Neural progenitor cell (in vitro differentiated cells): ENCODE results near the gene HECTD2. TPM values are rescaled to one million over a fixed set of nuclear protein-coding genes. Genes with fewer than 3 reads are reported as not detected.

Source experiments
- DNase-seq: peaks from one replicate; pipeline ENCODE4 v3.0.0-alpha.2; 2016; ENCODE audit warnings: low spot score
- H2AFZ ChIP-seq: fragments of 200-600 bp; sonication (generic); replicated peaks from 2 replicates; pipeline ENCODE4 v1.6.1; 2016; ENCODE audit warnings: antibody characterized with exemption
- H3F3A ChIP-seq: fragments of 200-600 bp; sonication (generic); 2 replicates; pipeline ENCODE4 v1.6.1; 2016; ENCODE audit warnings: antibody characterized with exemption, low read depth
- H3K27ac ChIP-seq: fragments of 200-600 bp; sonication (generic); 2 replicates; pipeline ENCODE4 v1.5.1; 2016; ENCODE audit warnings: mild to moderate bottlenecking
- H3K27me3 ChIP-seq: fragments of 200-600 bp; sonication (generic); 2 replicates; pipeline ENCODE4 v1.6.1; 2016; ENCODE audit warnings: mild to moderate bottlenecking, moderate library complexity
- H3K36me3 ChIP-seq: fragments of 200-600 bp; sonication (generic); 2 replicates; pipeline ENCODE4 v1.5.1; 2016
- H3K4me1 ChIP-seq: fragments of 200-600 bp; sonication (generic); 2 replicates; pipeline ENCODE4 v1.6.1; 2016; ENCODE audit warnings: mixed run types
- H3K4me2 ChIP-seq: fragments of 200-600 bp; sonication (generic); 2 replicates; pipeline ENCODE4 v1.6.1; 2016
- H3K4me3 ChIP-seq: fragments of 200-600 bp; sonication (generic); 2 replicates; pipeline ENCODE4 v1.5.1; 2016
- H3K79me2 ChIP-seq: fragments of 200-600 bp; sonication (generic); 2 replicates; pipeline ENCODE4 v1.6.1; 2016; ENCODE audit warnings: low read depth
- H3K9ac ChIP-seq: fragments of 200-600 bp; sonication (generic); 2 replicates; pipeline ENCODE4 v1.6.1; 2016
- H3K9me3 ChIP-seq: fragments of 200-600 bp; sonication (generic); 2 replicates; pipeline ENCODE4 v1.5.1; 2016; ENCODE audit warnings: low read depth
- H4K20me1 ChIP-seq: fragments of 200-600 bp; sonication (generic); 2 replicates; pipeline ENCODE4 v1.6.1; 2016; ENCODE audit warnings: low read depth
- H3K27ac Mint-ChIP-seq: 3 replicates; pipeline ENCODE4 v1.8.0; 2021; ENCODE audit warnings: mixed read lengths
- H3K27me3 Mint-ChIP-seq: 2 replicates; pipeline ENCODE4 v1.8.0; 2022; ENCODE audit warnings: low read depth, mild to moderate bottlenecking, inconsistent platforms, moderate library complexity, mixed read lengths; ENCODE audit not compliant: insufficient read depth
- H3K36me3 Mint-ChIP-seq: 3 replicates; pipeline ENCODE4 v1.8.0; 2021; ENCODE audit warnings: mixed read lengths
- H3K4me1 Mint-ChIP-seq: 3 replicates; pipeline ENCODE4 v1.8.0; 2021; ENCODE audit warnings: mixed read lengths
- H3K4me3 Mint-ChIP-seq: 3 replicates; pipeline ENCODE4 v1.8.0; 2021; ENCODE audit warnings: mild to moderate bottlenecking, moderate library complexity, mixed read lengths
- H3K9me3 Mint-ChIP-seq: 3 replicates; pipeline ENCODE4 v1.8.0; 2020; ENCODE audit warnings: mixed read lengths
- CTCF ChIP-seq: fragments of 200-600 bp; sonication (generic); IDR thresholded peaks from 2 replicates; pipeline ENCODE4 v1.5.1; 2017; ENCODE audit warnings: antibody characterized with exemption, mild to moderate bottlenecking
- EZH2 ChIP-seq: fragments of 200-600 bp; sonication (generic); IDR thresholded peaks from 2 replicates; pipeline ENCODE4 v1.6.1; 2017; ENCODE audit warnings: antibody characterized with exemption, mild to moderate bottlenecking, moderate library complexity
- EZH2phosphoT487 ChIP-seq: fragments of 200-600 bp; sonication (generic); IDR thresholded peaks from 2 replicates; pipeline ENCODE4 v1.6.1; 2017; ENCODE audit warnings: antibody characterized with exemption
- total RNA-seq: library from RNA; depleted of rRNA; stranded (reverse); fragments of >200 nt; gene quantifications from 2 replicates; pipeline ENCODE4 v1.2.3, GENCODE V29; 2015; ENCODE audit warnings: low replicate concordance

HECTD2 gene
- total RNA-seq, 1 donor from 2014 or later, result 51.5 TPM

DNA sequence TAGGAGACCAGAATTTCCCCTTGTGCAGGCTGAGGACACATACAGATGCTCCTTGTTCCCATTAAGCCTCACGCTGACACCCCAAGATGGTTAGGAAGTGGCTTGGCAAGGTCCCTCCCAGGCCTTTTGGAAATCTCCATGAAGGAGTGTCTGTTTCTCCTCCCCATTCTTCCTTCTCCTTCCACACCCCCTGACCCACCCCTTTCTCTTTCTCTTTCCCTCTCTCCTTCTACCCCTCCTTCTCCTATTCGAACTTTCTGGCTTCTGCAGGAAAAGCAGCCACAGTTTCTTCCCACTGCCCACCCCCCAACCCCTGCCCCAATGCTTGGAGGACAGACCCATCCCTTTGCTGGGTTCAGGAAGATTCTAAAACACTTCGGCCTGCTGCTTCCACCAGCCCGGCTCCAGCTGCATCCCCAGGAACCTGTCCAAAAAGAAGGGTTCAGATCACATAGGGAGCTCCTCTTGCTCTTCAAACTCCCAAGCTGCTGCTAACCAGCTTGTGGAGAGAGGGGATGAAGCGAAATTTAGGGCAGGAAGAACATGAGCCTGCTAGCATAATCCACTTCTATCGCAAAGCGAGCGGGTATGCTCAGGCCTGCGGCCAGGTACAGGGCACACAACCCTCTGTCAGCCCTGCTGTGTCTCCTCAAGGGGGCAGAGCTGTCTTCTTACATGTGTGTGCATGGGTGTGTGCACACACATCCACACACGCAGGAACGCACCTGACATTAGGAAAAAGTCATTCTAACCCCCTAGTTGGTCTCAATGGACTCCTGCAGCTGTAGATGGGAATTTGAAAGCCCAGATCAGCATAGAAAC, 142.3 kb downstream of the HECTD2 start:
- Mint-ChIP-seq H3K4me1 (peaks cover 5% of the 10 kb centered on the region), H3K36me3 (no peaks in the 10 kb centered on the region), H3K4me3 (no peak overlapping the region), H3K27me3 (peaks cover 2% of the 10 kb centered on the region), H3K9me3 (no peaks in the 10 kb centered on the region), H3K27ac (no peak overlapping the region)
- Histone ChIP-seq H3F3A (no peaks in the 10 kb centered on the region), H3K9ac (no peak overlapping the region), H3K27me3 (no peaks in the 10 kb centered on the region), H3K4me1 (no peaks in the 10 kb centered on the region), H3K79me2 (no peaks in the 10 kb centered on the region), H3K9me3 (no peaks in the 10 kb centered on the region), H4K20me1 (no peaks in the 10 kb centered on the region), H3K4me2 (no peak overlapping the region), H2AFZ (peak overlapping the region; percentile 83), H3K4me3 (no peak overlapping the region), H3K27ac (no peak overlapping the region), H3K36me3 (no peaks in the 10 kb centered on the region)
- TF ChIP-seq EZH2phosphoT487 (no peak), CTCF (peak; percentile 44)
- peak; percentile 39 for DNase-seq

- H2AFZ ChIP-seq, result no peak overlapping the region
- no peaks in the 10 kb centered on the region for H3K36me3 ChIP-seq
- no peaks in the 10 kb centered on the region for H3K79me2 ChIP-seq
- Mint-ChIP-seq H3K9me3 (no peaks in the 10 kb centered on the region), H3K27ac (no peak overlapping the region), H3K4me1 (peaks cover 5% of the 10 kb centered on the region), H3K36me3 (no peaks in the 10 kb centered on the region), H3K27me3 (peaks cover 5% of the 10 kb centered on the region), H3K4me3 (no peak overlapping the region)
- H3K27me3 ChIP-seq, result no peaks in the 10 kb centered on the region
- no peaks in the 10 kb centered on the region for H3K9me3 ChIP-seq
- H3F3A ChIP-seq, result no peaks in the 10 kb centered on the region
- DNase-seq, result no peak
- H3K9ac ChIP-seq, result no peak overlapping the region
- H4K20me1 ChIP-seq, result no peaks in the 10 kb centered on the region
- no peak overlapping the region for H3K4me2 ChIP-seq
- TF ChIP-seq EZH2 (no peak), EZH2phosphoT487 (no peak), CTCF (no peak)
- no peak overlapping the region for H3K27ac ChIP-seq
- H3K4me1 ChIP-seq, result no peaks in the 10 kb centered on the region
- H3K4me3 ChIP-seq, result no peak overlapping the region
These were observed 145.3 kb downstream of the HECTD2 start for GRCh38 chr10:91555455-91555854.

DNA sequence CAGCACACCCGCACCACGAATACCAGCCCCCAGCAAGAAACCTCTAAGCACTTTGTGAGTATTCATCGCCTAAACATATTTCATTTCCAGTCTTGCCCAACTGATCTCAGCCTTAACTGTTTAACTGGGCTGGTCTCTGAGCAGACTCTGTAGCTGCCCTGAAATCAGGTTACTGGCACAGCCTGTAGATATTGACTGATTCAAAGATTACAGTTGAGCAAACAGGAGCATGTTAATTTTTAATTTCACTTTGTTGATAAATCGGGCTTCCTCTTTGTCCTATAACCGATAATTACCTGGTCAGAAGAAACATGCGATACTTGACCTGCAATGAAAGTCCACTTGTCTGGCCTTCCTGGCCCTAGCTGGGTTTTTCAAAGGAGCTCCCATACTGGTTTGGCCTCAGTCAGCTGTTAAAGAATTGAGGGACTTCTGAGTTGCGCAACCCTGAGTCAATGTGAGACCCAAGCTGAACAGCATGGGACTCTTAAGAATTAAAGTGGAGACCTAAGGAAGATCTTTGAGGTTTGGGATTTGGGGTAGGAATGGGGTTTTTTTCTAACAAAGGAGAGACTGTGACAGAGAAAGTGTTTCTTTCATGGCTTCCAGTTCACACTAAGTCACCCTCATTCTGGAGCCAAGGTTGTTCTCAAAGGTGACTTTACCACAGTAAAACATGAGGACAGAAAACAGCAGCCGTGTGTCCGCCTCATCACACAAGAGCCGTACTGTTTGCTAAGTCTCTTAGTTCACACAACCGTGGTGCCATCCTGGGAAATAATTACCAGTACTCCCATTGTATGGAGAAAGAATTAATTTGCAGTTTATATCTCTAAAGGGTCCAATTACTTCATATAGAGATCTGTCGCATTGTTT, 146.8 kb downstream of the HECTD2 start:
- Mint-ChIP-seq H3K9me3 (peaks cover 7% of the 10 kb centered on the region), H3K4me3 (no peak overlapping the region), H3K36me3 (no peaks in the 10 kb centered on the region), H3K27me3 (peaks cover 7% of the 10 kb centered on the region), H3K4me1 (peaks cover under 1% of the 10 kb centered on the region), H3K27ac (no peak overlapping the region)
- Histone ChIP-seq H3K4me3 (no peak overlapping the region), H3K4me1 (no peaks in the 10 kb centered on the region), H3K4me2 (no peak overlapping the region), H2AFZ (no peak overlapping the region), H3K36me3 (no peaks in the 10 kb centered on the region), H3K9ac (no peak overlapping the region), H3F3A (no peaks in the 10 kb centered on the region), H3K9me3 (no peaks in the 10 kb centered on the region), H4K20me1 (no peaks in the 10 kb centered on the region), H3K27me3 (no peaks in the 10 kb centered on the region), H3K27ac (no peak overlapping the region), H3K79me2 (no peaks in the 10 kb centered on the region)
- TF ChIP-seq CTCF (no peak), EZH2 (no peak), EZH2phosphoT487 (no peak)
- DNase-seq, result no peak
